Hematopoietic multipotent progenitor cell treated with erythropoietin and hydrocortisone succinate and interleukin-3 and kit ligand, for 6 days (in vitro differentiated cells): Measurements from ENCODE around the gene SUSD3.

Experiments used
- DNase-seq: peaks from one replicate; pipeline ENCODE4 v3.0.0-alpha.2; 2015

The SUSD3 gene

DNA sequence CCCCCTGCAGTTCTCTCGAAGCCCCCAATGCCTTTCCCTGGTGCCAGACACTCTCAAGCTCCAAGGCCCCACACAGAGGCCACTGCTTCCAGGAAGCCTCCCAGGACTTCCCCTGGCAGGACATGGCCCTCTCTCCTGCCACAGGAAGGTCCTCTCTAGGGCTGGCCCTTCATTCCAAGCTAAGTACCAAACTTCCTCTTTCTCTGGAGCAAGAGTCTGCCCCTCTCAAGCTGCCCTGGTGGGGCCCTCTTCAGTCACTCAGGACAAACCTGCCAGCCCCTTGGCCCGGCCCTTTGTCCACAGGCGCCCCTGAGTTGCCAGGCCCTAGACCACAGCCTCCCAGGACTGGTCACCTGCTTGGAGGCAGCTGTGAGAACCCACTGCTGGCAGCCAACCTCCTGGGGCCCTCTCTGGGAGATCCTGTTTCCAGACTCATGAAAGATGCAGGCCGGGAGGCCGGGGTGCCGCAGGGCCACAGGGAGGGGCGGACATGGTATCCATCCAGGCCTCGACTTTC is 69.0 kb downstream of the SUSD3 start:
- peak; percentile 52 for DNase-seq

DNA sequence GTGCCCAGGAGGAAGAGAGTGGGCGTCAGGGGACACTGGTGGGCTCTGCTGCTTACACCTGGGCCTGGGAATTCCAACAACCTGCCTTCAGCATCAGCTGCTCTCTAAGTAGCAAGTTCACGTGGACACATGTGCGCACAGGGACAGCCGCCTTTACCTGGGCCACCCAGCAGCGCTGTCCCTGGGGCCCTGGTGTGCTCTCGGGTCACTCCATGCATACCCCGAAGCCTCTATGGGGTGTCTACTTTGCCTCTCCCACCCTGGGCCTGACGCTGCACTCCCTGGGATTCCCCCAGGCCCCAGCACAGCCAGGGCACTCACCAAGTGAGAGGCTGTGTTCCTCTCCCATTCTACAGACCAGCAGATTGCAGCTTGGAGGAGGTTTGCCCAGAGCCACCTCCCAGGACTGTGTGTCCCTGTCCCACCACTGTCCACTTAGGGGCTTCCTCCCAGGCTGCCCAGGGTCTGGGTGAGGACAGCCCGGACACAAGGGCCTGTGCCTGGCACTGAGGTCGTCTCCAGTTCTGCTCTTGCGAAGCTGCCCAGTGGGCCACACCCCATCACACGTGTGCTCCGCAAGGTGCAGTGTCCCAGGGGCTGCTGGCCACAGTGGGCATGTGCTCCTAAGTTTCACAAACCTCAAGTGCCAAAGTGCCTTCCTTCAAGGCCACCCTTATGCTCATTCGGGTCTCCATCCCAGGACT is 69.7 kb downstream of the SUSD3 start:
- DNase-seq: no peak

DNA sequence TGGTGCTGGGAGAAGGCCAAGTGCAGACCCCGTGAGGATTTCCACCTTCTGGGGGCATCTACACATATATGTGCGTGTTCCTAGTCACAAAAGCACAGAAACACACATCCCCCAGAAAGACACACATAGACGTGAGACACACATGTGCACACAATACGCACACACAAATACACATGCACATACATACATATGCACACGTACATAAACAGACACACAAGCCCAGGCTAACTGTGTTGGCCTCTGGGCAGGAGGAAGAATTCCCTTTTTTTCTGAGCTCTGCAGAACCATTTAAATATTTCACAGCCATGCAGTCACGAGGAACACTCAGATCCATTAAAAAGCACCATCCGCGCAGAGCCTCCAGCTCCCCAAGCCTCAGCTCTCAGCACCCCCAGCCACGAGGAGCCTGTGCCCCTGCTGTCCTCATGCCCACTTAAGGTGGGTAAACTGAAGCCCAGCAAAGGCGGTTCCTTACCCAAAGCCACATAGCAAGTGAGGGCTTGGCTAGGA is 70.3 kb downstream of the SUSD3 start:
- DNase-seq: no peak

DNA sequence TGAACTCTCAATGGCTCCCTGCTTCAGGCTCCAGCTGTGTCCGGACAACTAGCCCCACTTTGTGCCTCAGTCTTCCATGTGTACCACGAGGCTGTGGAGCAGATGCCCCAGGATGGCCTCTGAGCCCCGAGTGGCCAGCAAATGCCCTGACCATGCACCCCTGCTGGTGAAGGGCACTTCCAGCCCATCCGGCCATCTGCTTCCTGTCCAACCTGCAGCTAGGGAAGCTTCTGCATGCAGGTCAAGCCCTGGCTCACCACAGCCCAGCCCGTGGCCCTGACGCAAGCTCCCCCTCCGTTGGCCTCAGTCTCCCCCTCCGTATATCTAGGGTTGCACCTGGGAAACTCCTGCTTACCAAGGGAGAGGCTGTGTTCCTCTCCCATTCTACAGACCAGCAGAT is 70.8 kb downstream of the SUSD3 start:
- DNase-seq: no peak

DNA sequence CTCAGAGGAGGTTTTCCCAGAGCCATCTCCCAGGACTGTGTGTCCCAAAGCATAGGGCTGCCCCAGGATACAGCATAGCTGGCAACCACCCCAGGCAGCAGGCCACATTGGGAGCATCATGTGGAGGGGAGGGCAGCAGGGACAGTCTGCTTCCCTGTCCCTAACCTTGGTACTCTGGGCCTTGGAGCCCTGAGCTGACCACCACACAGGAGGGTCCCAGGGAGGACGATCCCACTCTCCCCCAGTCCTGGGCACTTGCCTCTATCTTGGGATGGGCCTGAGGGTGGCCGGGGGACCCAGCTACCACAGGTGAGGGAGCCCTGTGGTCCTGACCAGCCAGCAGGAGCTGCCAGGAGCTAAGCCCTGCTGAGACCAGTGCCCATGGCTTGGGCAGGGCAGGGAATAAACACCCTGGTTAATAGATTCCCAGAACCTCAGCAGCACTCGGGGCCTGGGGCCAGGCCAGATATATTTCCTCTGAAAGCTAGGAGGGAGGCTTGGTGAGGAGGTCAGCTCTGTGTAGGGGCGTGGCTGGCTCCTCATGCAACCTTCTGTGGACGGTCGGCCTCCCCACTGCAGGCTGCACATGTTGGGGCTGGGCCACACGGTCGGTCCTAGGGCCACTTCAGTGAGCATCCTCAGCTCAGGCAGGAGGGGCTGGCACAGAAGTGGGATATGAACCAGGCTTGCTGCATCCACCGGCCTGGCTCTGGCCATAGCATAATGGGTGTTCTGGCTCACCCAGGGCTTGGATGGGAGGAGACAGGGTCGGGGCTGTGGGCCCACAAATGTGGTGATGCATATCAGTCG is 71.4 kb downstream of the SUSD3 start:
- DNase-seq: no peak

DNA sequence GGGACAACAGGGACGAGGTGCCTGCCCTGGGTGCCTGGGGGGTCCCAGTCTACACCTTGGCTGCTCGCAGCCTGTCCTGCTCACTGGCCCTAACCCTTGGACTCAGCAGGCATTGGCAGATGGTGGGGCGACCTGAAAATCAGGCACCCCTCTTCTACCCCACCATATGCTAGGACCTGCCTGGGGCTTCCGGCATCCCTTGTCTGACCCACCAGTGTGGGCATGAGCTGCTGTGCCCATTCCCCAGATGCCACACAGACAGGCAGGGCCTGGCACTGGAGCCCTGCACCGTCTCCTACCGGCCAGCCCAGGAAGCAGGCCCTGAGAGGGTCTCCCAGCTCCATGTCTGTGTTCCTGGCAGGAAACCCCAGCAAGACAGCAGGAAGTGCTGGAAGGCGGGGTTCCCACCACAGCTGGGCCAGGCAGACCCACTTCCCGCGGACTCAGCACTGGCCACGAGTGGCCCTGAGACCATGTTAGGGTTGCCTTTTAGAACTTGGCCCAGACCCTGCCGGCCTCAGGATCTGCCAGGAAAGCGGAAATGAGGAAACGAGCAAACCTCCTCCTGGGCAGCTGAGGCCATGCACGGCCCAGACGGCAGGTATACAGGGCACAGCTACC is 72.5 kb downstream of the SUSD3 start:
- no peak for DNase-seq

DNA sequence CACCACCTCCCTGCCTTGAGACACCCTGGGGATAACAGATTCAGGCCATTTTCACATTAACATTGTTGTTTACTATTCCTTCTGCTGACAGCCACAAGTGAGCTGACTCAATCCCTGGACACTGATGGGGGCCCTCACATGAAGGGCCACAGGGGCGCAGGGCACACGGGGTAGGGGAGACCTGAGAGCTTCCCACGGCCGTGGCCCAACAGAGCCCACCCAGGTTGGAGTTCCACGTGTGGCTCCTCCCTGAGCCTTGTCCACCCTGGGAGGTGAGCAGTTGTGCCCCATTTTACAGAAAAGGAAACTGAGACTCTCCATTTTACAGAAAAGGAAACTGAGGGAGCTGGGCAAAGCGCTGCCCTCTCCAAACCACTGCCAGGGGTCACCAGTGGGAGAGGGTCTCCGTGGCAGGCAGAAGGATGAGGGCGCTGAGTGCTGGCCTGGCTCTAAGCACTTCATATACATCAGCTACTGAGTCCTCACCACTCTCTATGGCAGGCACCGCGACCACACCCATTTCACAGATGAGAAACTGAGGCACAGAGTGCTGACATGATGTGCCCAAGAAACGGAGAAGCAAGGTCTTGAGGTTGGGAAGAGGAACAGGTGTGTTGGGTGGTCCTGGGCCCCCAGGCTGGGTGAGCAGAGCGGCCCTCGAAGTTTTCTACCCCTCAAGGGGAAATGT is 73.2 kb downstream of the SUSD3 start:
- no peak for DNase-seq

DNA sequence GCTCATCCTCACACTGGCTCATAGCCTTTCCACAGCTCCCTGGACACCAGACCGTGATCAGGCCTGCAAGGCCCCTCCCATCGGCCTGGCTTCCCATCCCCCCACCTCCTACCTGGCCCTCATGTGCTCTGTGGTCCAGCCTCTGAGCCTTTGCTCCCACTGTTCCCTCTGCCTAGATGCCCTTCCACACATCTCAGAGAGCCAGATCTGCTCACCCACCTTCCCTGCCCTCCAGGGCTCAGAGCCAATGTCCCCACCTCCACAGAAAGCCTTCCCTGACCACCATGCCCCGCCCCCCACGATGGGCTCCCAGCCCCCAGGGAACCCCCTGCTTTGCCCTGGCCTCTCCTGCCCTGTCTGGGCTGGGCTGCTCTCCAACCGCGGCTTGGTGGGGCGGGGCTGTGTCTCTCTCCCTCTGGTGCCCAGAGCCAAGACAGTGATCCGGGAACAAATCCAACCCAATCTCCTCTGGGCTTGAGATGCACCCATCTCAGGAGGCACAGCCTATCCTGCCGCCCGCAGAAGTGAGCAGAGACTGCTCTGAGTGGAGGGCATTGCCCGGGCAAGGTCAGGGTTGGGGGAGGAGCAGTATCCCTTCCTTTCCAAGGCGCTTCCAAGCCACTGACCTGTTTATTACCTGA is 73.9 kb downstream of the SUSD3 start:
- no peak for DNase-seq

DNA sequence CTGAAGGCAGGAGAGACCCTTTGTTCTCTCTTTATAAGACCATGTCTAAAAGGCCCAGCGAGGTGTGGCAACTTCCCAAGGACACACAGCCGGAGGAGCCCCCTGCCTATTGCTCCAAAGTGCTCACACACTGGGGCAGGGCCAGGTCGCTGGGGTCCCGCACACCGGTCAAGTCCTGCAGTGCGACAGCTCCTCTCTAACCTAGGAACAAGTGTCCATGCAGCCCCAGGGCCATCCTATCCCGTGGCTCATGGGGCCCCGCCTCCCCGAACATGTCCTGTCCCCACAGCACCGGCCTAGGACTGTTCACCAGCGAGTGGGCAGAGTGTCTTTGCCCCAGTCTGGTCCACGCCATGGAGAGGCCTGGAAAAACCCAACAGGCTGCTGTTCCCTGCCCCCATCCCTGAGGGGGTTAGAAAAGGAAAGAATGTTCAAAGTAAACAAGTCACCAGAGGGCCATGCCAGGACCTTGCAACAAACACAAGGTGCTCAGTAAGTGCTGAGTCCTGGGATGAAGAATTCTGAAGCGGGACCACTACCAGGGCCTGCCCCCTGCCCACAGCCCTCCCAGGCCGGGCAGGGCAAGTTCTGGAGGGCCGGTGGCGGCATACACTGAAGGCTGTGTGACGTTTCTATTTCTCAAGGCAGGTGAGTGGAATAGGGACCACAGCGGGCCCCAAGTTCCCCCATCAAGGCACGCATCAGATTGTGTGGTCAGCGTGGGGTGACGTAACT is 74.6 kb downstream of the SUSD3 start:
- DNase-seq: peak; percentile 76

DNA sequence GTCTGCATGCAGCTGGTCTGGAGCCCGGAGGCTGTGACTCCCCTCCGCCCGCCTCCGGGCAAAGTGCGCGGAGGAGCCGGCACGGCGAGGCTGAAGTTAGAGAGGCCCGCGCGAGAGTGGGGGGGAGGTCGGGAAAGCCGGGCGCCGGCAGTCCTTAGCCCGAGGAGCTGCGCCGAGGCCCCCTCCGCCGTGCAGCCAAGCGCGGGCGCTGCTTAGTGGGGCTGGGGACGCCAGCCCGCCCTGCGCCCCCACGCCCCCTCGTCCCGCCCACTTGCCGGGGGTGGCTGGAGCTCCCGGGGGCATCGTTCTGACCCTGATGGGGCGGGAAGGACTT is 75.1 kb downstream of the SUSD3 start:
- DNase-seq: no peak

DNA sequence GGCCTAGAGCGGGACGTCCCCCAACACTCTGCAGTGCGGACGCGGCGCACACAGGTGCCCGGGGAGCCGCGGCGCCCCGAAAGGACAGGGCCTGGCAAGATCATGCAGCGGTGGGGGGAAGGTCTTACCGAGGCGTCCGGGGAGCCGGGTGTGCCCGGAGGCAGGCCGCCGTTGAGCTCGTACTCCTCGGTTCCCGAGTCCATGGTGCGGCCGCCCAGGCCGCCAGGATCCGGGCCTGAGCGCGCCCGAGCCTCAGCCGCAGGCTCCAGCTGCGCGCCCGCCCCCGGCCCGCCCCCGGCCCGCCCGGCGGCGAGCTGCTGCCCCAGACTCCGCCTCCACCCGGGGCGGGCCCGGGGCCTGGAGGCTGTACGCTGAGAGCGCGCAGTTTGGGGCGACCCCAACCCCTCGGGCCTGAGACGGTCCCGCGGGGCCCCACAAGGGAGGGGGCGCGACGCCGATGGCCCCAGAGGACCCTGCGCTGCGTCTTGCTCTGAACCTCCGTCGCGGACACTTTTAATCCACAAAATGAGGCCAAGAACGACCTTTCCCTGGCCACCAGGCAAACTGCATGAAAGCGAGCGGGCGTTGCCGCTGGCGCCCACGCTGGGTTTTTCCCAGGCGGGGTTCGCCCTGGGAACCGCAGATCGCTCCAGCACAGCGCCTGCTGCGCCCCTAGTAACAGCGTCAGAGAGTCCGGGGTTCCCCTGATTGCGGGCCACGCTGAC is 75.7 kb downstream of the SUSD3 start, which contains the start of gene NINJ1:
NINJ1 (minus strand) TSS at position 237 of the 725 bp plus-strand sequence; CDS start at position 203, 34 bp downstream.
- DNase-seq: peak; percentile 79
